Endothelial cell of umbilical vein (primary cell): Measurements from ENCODE around the gene TNFSF13. TPM values are rescaled to one million over a fixed set of nuclear protein-coding genes. Genes with fewer than 3 reads are reported as not detected.

Experiments used
- BruUV-seq: library from RNA; stranded (reverse); fragments of 400-500 nt; replicated peaks from 2 replicates; lab custom pipeline; 2021; lab: Mats Ljungman, UMichigan
- CTCF ChIA-PET: fragments of 300-600, 350-600 bp; sonication (Branson Sonifier 250); formaldehyde crosslinking; loops from one replicate; lab custom pipeline; 2021; ENCODE audit warnings: antibody characterized with exemption, inconsistent platforms; lab: Charles Lee
- POLR2A ChIA-PET: fragments of 300-600, 350-600 bp; sonication (Branson Sonifier 250); formaldehyde crosslinking; loops from one replicate; lab custom pipeline; 2021; ENCODE audit warnings: antibody characterized with exemption, inconsistent platforms; lab: Charles Lee
- DNase-seq: peaks from one replicate; pipeline ENCODE4 v3.0.0-alpha.2; 2011; ENCODE audit warnings: low read depth, low spot score
- FAIRE-seq: peaks from 2 replicates; lab custom pipeline; 2011; peaks lifted over from hg19 to GRCh38; lab: Jason Lieb, UNC
- H2AFZ ChIP-seq: 2 replicates; pipeline ENCODE4 v1.6.0; 2012; ENCODE audit warnings: low read depth, low read length, control low read depth, inconsistent platforms
- H3K27ac ChIP-seq: 2 replicates; pipeline ENCODE4 v1.5.1; 2011; ENCODE audit warnings: low read depth, mild to moderate bottlenecking, control low read depth, low read length, moderate library complexity; ENCODE audit not compliant: insufficient read depth
- H3K27me3 ChIP-seq, 2 experiments: 2 replicates each; pipeline versions ENCODE4 v1.6.0 to v1.6.1; 2011; ENCODE audit warnings: low read length in 2 of 2, mixed read lengths in 1 of 2; ENCODE audit not compliant: control insufficient read depth in 2 of 2, insufficient read depth in 2 of 2
- H3K36me3 ChIP-seq, 2 experiments: 2 replicates in 1 of 2; 3 replicates in 1 of 2; pipeline ENCODE4 v1.5.1; 2011; ENCODE audit warnings: low read length in 2 of 2, mild to moderate bottlenecking in 1 of 2, moderate library complexity in 1 of 2; ENCODE audit not compliant: control insufficient read depth in 2 of 2, insufficient read depth in 2 of 2; ENCODE audit errors: extremely low read depth in 1 of 2
- H3K4me1 ChIP-seq: 3 replicates; pipeline ENCODE4 v1.5.1; 2011; ENCODE audit warnings: mild to moderate bottlenecking, low read length; ENCODE audit not compliant: control insufficient read depth, insufficient read depth; ENCODE audit errors: extremely low read depth
- H3K4me2 ChIP-seq: 2 replicates; pipeline ENCODE4 v1.6.1; 2011; ENCODE audit warnings: low read length, control low read depth, mixed read lengths; ENCODE audit not compliant: insufficient read depth
- H3K4me3 ChIP-seq, 3 experiments: fragments of 200-600 bp in 1 of 3; sonication (generic), shearing (Covaris generic) in 1 of 3; replicated peaks in 1 of 3; 2 replicates each; pipeline ENCODE4 v1.5.1; 2011 to 2016; ENCODE audit warnings: control low read depth in 3 of 3, low read length in 3 of 3, mild to moderate bottlenecking in 2 of 3, inconsistent platforms in 1 of 3, low read depth in 1 of 3, moderate library complexity in 1 of 3; ENCODE audit not compliant: insufficient read depth in 1 of 3
- H3K79me2 ChIP-seq: 2 replicates; pipeline ENCODE4 v1.6.0; 2012; ENCODE audit warnings: low read length, inconsistent platforms; ENCODE audit not compliant: control insufficient read depth, insufficient read depth
- H3K9ac ChIP-seq: replicated peaks from 2 replicates; pipeline ENCODE3; 2011; ENCODE audit warnings: low read length, control low read depth; ENCODE audit not compliant: insufficient read depth; ENCODE audit errors: extremely low read depth
- H3K9me1 ChIP-seq: replicated peaks from 3 replicates; pipeline ENCODE4 v1.6.0; 2011; ENCODE audit warnings: mild to moderate bottlenecking, low read length; ENCODE audit not compliant: control insufficient read depth, insufficient read depth; ENCODE audit errors: extremely low read depth
- H3K9me3 ChIP-seq: replicated peaks from 2 replicates; pipeline ENCODE4 v1.5.1; 2012; ENCODE audit warnings: low read length, inconsistent platforms; ENCODE audit not compliant: control insufficient read depth, insufficient read depth
- H4K20me1 ChIP-seq: replicated peaks from 2 replicates; pipeline ENCODE3; 2011; ENCODE audit warnings: mild to moderate bottlenecking, low read length; ENCODE audit not compliant: control insufficient read depth, insufficient read depth; ENCODE audit errors: extremely low read depth
- CTCF ChIP-seq, 2 donors: IDR thresholded peaks; 1 replicate in 1 of 2; 2 replicates in 1 of 2; pipeline ENCODE4 v1.5.1; 2011; ENCODE audit warnings: low read length in 2 of 2, mild to moderate bottlenecking in 2 of 2, moderate library complexity in 2 of 2, control low read depth in 1 of 2, inconsistent platforms in 1 of 2, low read depth in 1 of 2; ENCODE audit not compliant: insufficient read depth in 1 of 2; ENCODE audit errors: extremely low read depth in 1 of 2
- EZH2 ChIP-seq: IDR thresholded peaks from 2 replicates; pipeline ENCODE4 v1.6.1; 2012; ENCODE audit warnings: borderline replicate concordance, low read depth, mild to moderate bottlenecking, moderate library complexity, low read length, inconsistent platforms; ENCODE audit not compliant: severe bottlenecking
- FOS ChIP-seq: IDR thresholded peaks from 2 replicates; pipeline ENCODE4 v1.6.1; 2011; ENCODE audit warnings: mild to moderate bottlenecking, low read length, moderate library complexity, borderline replicate concordance; ENCODE audit not compliant: insufficient read depth
- GATA2 ChIP-seq: IDR thresholded peaks from 2 replicates; pipeline ENCODE4 v1.7.0; 2011; ENCODE audit warnings: low read depth, mild to moderate bottlenecking, moderate library complexity, mixed read lengths, low read length; ENCODE audit not compliant: insufficient read length, insufficient read depth
- JUN ChIP-seq: IDR thresholded peaks from 2 replicates; pipeline ENCODE4 v1.6.1; 2011; ENCODE audit warnings: borderline replicate concordance, low read depth; ENCODE audit not compliant: insufficient read length, insufficient read depth
- MAX ChIP-seq: IDR thresholded peaks from 2 replicates; pipeline ENCODE4 v1.6.1; 2011; ENCODE audit not compliant: insufficient read depth, insufficient read length
- MYC ChIP-seq: IDR thresholded peaks from one replicate; pipeline ENCODE4 v1.6.1; 2011; ENCODE audit warnings: mild to moderate bottlenecking, low read depth, low read length
- POLR2A ChIP-seq: IDR thresholded peaks from 2 replicates; pipeline ENCODE4 v1.6.1; 2012; ENCODE audit warnings: low read depth, mild to moderate bottlenecking, control low read depth, low read length
- POLR2AphosphoS5 ChIP-seq: IDR thresholded peaks from 2 replicates; pipeline ENCODE4 v1.6.1; 2012; ENCODE audit warnings: low read depth, mild to moderate bottlenecking, control low read depth, low read length, moderate library complexity; ENCODE audit not compliant: insufficient read depth
- dilution Hi-C: fragments of 300-500 bp; cut with MboI; formaldehyde crosslinking; loops from one replicate; pipeline ENCODE4 v1.15.0; 2019; ENCODE audit warnings: low sequenced_read_pairs; ENCODE audit not compliant: extremely low pct_ligation_motif_present
- intact Hi-C: fragments of 100-400 bp; cut with micrococcal nuclease; formaldehyde crosslinking; loops from one replicate; pipeline ENCODE4 v1.10.0; 2022
- polyA plus RNA-seq, 4 experiments: library from polyadenylated mRNA; depleted of rRNA in 3 of 4; stranded (reverse) in 3 of 4; unstranded in 1 of 4; fragments of >200 nt; gene quantifications; 2 replicates each; pipeline versions ENCODE4 v1.2.1 to v1.2.3, GENCODE V29; 2011 to 2012; ENCODE audit warnings: missing spikeins in 1 of 4
- total RNA-seq: library from RNA; stranded (reverse); gene quantifications from 2 replicates; pipeline ENCODE4 v1.2.3, GENCODE V29; 2021

TNFSF13 gene
- total and polyA plus RNA-seq, 2 donors (not counting 3 experiments of a cell fraction or from before 2014, with no cell fraction given), result 3.6 to 5.4 TPM

GRCh38 chr17:7562208-7562605 lies 3.7 kb downstream of the TNFSF13 start:
- peak overlapping the region; percentile 34 for H2AFZ ChIP-seq
- no peaks in the 10 kb centered on the region for H3K9me3 ChIP-seq
- dilution Hi-C loops (no loop called here), intact Hi-C loops (no loop called here)
- H3K9ac ChIP-seq, result peak overlapping the region; percentile 67
- no peaks in the 10 kb centered on the region for H4K20me1 ChIP-seq
- DNase-seq, result no peak
- BruUV-seq, result no TSS peak
- no peaks in the 10 kb centered on the region for H3K27me3 ChIP-seq
- H3K36me3 ChIP-seq, result peaks cover 8 to 16% of the 10 kb centered on the region in 2 experiments
- peaks cover 39% of the 10 kb centered on the region for H3K79me2 ChIP-seq
- FAIRE-seq, result peak; percentile 57
- ChIA-PET CTCF (interaction anchor here (2.3 to 6.7 kb wide), 6 partner anchors 24 to 66 kb away, joined by 7 to 314 read pairs (median 45); partner anchors contain the start of gene SOX15), POLR2A (no interaction called here)
- no peaks in the 10 kb centered on the region for H3K9me1 ChIP-seq
- H3K4me1 ChIP-seq, result peaks cover 36% of the 10 kb centered on the region
- peak overlapping the region; percentile 35 for H3K27ac ChIP-seq
- peak overlapping the region; percentile 82 for H3K4me2 ChIP-seq
- peak overlapping the region; percentile 62 to 80 (median 70) for H3K4me3 ChIP-seq
- TF ChIP-seq GATA2 (no peak), MYC (no peak), FOS (no peak), POLR2A (no peak), CTCF (IDR thresholded peaks at IDR 0.05; ENCODE audit: extremely low read depth in 1 of 2, insufficient read depth in 1 of 2, low read depth in 1 of 2, low read length in 2 of 2) (no peak), EZH2 (no peak), MAX (no peak), JUN (no peak), POLR2AphosphoS5 (no peak)
